ENCODE data around the gene ARHGEF18. TPM values are rescaled to one million over a fixed set of nuclear protein-coding genes. Genes with fewer than 3 reads are reported as not detected.

The ARHGEF18 gene
- total and polyA plus RNA-seq, 2 donors (not counting 3 experiments of a cell fraction or from before 2014, with no cell fraction given), result 12.1 to 30.7 TPM

DNA sequence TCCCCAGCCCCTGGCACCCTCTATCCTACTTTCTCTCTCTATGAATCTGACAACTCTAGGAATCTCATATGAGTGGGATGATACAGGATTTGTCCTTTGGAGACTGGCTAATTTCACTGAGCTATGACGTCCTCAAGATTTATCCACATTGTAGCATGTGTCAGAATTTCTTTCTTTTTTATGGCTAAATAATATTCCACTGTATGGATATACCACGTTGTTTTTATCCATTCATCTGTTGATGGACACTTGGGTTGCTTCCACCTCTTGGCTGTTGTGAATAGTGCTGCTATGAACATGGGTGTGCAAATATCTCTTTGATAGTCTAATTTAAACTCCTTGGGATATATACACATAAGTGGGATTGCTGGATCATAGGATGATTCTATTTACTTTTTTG, 30.6 kb upstream of the ARHGEF18 start:
- dilution Hi-C loops (cut with MboI; ENCODE audit: extremely low pct_ligation_motif_present, low sequenced_read_pairs), result no loop called here
- no peak overlapping the region for H3K4me2 ChIP-seq (ENCODE audit: insufficient read depth, low read length)
- BruUV-seq (replicated peaks), result no TSS peak

DNA sequence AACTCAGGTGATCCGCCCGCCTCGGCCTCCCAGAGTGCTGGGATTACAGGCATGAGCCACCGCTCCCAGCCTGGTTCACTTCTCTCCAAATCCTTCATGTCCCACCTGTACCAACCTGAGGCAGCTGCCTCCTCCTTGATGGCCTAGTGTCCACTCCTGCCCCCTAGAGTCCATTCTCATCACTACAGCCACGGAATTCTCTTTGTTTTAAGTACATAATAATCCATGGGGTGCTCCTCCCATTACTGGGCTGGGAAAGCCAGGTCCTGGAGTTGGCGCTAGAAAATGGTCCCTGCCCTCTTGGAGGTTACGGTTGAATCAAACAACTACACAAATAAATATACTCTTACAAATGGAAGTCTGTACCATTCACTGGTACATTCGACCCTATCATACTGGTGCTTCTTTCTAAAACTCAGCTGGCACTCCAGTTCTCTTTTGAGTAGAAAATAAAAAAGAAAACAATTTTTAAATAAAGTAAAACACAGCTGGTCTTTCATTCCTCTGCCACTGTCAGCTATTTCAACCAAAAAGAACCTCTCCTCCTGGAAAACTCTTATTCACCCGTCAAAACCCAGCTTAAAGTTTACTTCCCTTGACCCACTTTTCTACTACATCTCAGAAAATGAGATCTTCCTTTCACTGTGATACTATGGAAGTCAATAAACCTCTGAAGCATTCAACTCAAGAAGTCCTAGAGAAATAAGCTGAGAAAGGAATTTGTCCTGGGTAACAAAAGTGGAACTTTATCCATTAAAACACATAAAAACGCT, 22.4 kb upstream of the ARHGEF18 start:
- Histone ChIP-seq H3K27me3 (ENCODE audit: control insufficient read depth in 2 of 2, insufficient read depth in 2 of 2, low read length in 2 of 2) (no peaks in the 10 kb centered on the region), H3K36me3 (ENCODE audit: control insufficient read depth in 2 of 2, extremely low read depth in 1 of 2, insufficient read depth in 2 of 2, low read length in 2 of 2) (no peaks in the 10 kb centered on the region), H4K20me1 (replicated peaks; ENCODE audit: control insufficient read depth, extremely low read depth, insufficient read depth, low read length) (no peaks in the 10 kb centered on the region), H3K4me3 (replicated peaks in 1 of 3; ENCODE audit: insufficient read depth in 1 of 3, low read depth in 1 of 3, low read length in 3 of 3) (no peak overlapping the region), H3K9me1 (replicated peaks; ENCODE audit: control insufficient read depth, extremely low read depth, insufficient read depth, low read length) (no peaks in the 10 kb centered on the region), H3K4me2 (ENCODE audit: insufficient read depth, low read length) (no peak overlapping the region), H3K9me3 (replicated peaks; ENCODE audit: control insufficient read depth, insufficient read depth, low read length) (no peaks in the 10 kb centered on the region), H3K27ac (ENCODE audit: insufficient read depth, low read depth, low read length) (no peak overlapping the region), H3K79me2 (ENCODE audit: control insufficient read depth, insufficient read depth, low read length) (no peaks in the 10 kb centered on the region), H3K4me1 (ENCODE audit: control insufficient read depth, extremely low read depth, insufficient read depth, low read length) (no peaks in the 10 kb centered on the region), H3K9ac (replicated peaks; ENCODE audit: extremely low read depth, insufficient read depth, low read length) (no peak overlapping the region), H2AFZ (ENCODE audit: low read depth, low read length) (no peak overlapping the region)
- DNase-seq (ENCODE audit: low read depth, low spot score), result peak; percentile 22
- TF ChIP-seq, protein P1, sequence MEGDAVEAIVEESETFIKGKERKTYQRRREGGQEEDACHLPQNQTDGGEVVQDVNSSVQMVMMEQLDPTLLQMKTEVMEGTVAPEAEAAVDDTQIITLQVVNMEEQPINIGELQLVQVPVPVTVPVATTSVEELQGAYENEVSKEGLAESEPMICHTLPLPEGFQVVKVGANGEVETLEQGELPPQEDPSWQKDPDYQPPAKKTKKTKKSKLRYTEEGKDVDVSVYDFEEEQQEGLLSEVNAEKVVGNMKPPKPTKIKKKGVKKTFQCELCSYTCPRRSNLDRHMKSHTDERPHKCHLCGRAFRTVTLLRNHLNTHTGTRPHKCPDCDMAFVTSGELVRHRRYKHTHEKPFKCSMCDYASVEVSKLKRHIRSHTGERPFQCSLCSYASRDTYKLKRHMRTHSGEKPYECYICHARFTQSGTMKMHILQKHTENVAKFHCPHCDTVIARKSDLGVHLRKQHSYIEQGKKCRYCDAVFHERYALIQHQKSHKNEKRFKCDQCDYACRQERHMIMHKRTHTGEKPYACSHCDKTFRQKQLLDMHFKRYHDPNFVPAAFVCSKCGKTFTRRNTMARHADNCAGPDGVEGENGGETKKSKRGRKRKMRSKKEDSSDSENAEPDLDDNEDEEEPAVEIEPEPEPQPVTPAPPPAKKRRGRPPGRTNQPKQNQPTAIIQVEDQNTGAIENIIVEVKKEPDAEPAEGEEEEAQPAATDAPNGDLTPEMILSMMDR (IDR thresholded peaks at IDR 0.05; ENCODE audit: extremely low read depth in 1 of 2, insufficient read depth in 1 of 2, low read depth in 1 of 2, low read length in 2 of 2), result peak; percentile 25 to 30
- TF ChIP-seq POLR2A (IDR thresholded peaks at IDR 0.05; ENCODE audit: low read depth, low read length), result no peak
- POLR2A ChIA-PET, result interaction anchor here (0.6 kb wide), 1 partner anchor 141 kb away, joined by 6 read pairs; no protein-coding TSS in a partner anchor
- FAIRE-seq, result no peak
- CTCF ChIA-PET, result interaction anchor here (1.0 to 2.5 kb wide), 7 partner anchors 9 to 224 kb away, joined by 3 to 18 read pairs (median 4); partner anchors contain the start of gene INSR
- intact Hi-C loops (cut with micrococcal nuclease) (no loop called here), dilution Hi-C loops (cut with MboI; ENCODE audit: extremely low pct_ligation_motif_present, low sequenced_read_pairs) (no loop called here)
- no TSS peak for BruUV-seq (replicated peaks)

More for the DNA sequence above, 30.6 kb upstream of the ARHGEF18 start:
- Histone ChIP-seq H4K20me1 (replicated peaks; ENCODE audit: control insufficient read depth, extremely low read depth, insufficient read depth, low read length) (no peaks in the 10 kb centered on the region), H3K27me3 (ENCODE audit: control insufficient read depth in 2 of 2, insufficient read depth in 2 of 2, low read length in 2 of 2) (no peaks in the 10 kb centered on the region), H3K9ac (replicated peaks; ENCODE audit: extremely low read depth, insufficient read depth, low read length) (no peak overlapping the region), H3K79me2 (ENCODE audit: control insufficient read depth, insufficient read depth, low read length) (no peaks in the 10 kb centered on the region), H3K9me1 (replicated peaks; ENCODE audit: control insufficient read depth, extremely low read depth, insufficient read depth, low read length) (no peaks in the 10 kb centered on the region), H2AFZ (ENCODE audit: low read depth, low read length) (no peak overlapping the region), H3K4me3 (replicated peaks in 1 of 3; ENCODE audit: insufficient read depth in 1 of 3, low read depth in 1 of 3, low read length in 3 of 3) (no peak overlapping the region), H3K36me3 (ENCODE audit: control insufficient read depth in 2 of 2, extremely low read depth in 1 of 2, insufficient read depth in 2 of 2, low read length in 2 of 2) (no peaks in the 10 kb centered on the region), H3K27ac (ENCODE audit: insufficient read depth, low read depth, low read length) (no peak overlapping the region), H3K9me3 (replicated peaks; ENCODE audit: control insufficient read depth, insufficient read depth, low read length) (no peaks in the 10 kb centered on the region), H3K4me1 (ENCODE audit: control insufficient read depth, extremely low read depth, insufficient read depth, low read length) (no peaks in the 10 kb centered on the region)
- intact Hi-C loops (cut with micrococcal nuclease), result no loop called here
- TF ChIP-seq FOS (IDR thresholded peaks at IDR 0.05; ENCODE audit: borderline replicate concordance, insufficient read depth, low read length), result no peak
- TF ChIP-seq, protein P2, sequence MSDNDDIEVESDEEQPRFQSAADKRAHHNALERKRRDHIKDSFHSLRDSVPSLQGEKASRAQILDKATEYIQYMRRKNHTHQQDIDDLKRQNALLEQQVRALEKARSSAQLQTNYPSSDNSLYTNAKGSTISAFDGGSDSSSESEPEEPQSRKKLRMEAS (IDR thresholded peaks at IDR 0.05; ENCODE audit: insufficient read depth, insufficient read length), result no peak
- no peak for TF ChIP-seq GATA2 (IDR thresholded peaks at IDR 0.05; ENCODE audit: insufficient read depth, insufficient read length, low read depth, low read length)
- no peak for TF ChIP-seq POLR2AphosphoS5 (IDR thresholded peaks at IDR 0.05; ENCODE audit: insufficient read depth, low read depth, low read length)
- TF ChIP-seq MYC (IDR thresholded peaks at IDR 0.05; ENCODE audit: low read depth, low read length), result no peak
- ChIA-PET CTCF (interaction anchor here (1.6 kb wide), 1 partner anchor 8 kb away, joined by 3 read pairs; no protein-coding TSS in a partner anchor), POLR2A (no interaction called here)
- no peak for DNase-seq (ENCODE audit: low read depth, low spot score)
- FAIRE-seq, result no peak
